ENCODE results near the gene COMMD2. TPM values are rescaled to one million over a fixed set of nuclear protein-coding genes. Genes with fewer than 3 reads are reported as not detected.

Gene COMMD2
- total RNA-seq, 1 donor from 2014 or later = 47.1 TPM

GRCh38 chr3:149751551-149751950, 738 bp downstream of the COMMD2 start:
- DNase-seq (ENCODE audit: low read depth) (no peak), FAIRE-seq (no peak)
- no peaks in the 10 kb centered on the region for H3K27me3 Mint-ChIP-seq (ENCODE audit: low read depth, unreplicated experiment)
- H3K27ac Mint-ChIP-seq (ENCODE audit: unreplicated experiment) = peak overlapping the region; percentile 94
- Histone ChIP-seq H4K20me1 (ENCODE audit: insufficient read depth, low read length) (no peaks in the 10 kb centered on the region), H3K9me3 (ENCODE audit: insufficient read depth, low read depth, low read length) (no peaks in the 10 kb centered on the region), H3K79me2 (ENCODE audit: insufficient read depth, low read length) (peaks cover 34% of the 10 kb centered on the region), H2AFZ (ENCODE audit: low read depth, low read length) (no peak overlapping the region), H3K4me1 (ENCODE audit: insufficient read depth, low read length) (peaks cover 5% of the 10 kb centered on the region), H3K4me3 (ENCODE audit: insufficient read depth, low read depth, low read length) (peak overlapping the region; percentile 95), H3K36me3 (ENCODE audit: insufficient read depth, low read length) (peaks cover 22% of the 10 kb centered on the region), H3K4me2 (ENCODE audit: low read length) (peak overlapping the region; percentile 87), H3K9ac (ENCODE audit: low read length) (peak overlapping the region; percentile 92), H3K27ac (ENCODE audit: low read depth, low read length) (no peak overlapping the region), H3K27me3 (ENCODE audit: insufficient read depth, low read length) (no peaks in the 10 kb centered on the region)
- H3K4me3 Mint-ChIP-seq (ENCODE audit: unreplicated experiment) = peak overlapping the region; percentile 96
- TF ChIP-seq CTCF (IDR thresholded peaks at IDR 0.05; ENCODE audit: insufficient read depth, low read depth, low read length) = no peak
- no peak for TF ChIP-seq EZH2 (IDR thresholded peaks at IDR 0.05; ENCODE audit: insufficient read depth, low read length)
- peaks cover 14% of the 10 kb centered on the region for H3K36me3 Mint-ChIP-seq (ENCODE audit: low read depth, unreplicated experiment)
- peaks cover 5% of the 10 kb centered on the region for H3K4me1 Mint-ChIP-seq (ENCODE audit: low read depth, unreplicated experiment)
- H3K9me3 Mint-ChIP-seq (ENCODE audit: unreplicated experiment) = no peaks in the 10 kb centered on the region

DNA sequence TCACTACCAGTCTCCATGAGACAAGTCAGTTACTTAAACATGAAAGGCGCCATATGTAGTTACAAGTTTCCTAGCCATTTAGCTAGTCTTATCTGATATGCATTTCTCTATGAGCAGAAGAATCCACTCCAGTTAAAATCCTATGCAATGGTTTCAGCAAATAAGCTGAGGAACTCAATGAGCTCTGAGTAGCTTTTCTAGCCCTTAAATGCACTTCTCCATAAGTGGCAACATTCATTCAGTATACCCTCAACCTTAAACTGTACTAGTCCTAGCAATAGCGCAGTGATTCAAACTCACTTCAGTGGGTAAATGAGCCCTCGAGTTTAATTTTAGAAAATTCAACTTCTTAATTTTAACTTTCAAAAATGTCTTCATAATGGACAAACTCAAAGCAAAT, 7.7 kb downstream of the COMMD2 start:
- Mint-ChIP-seq H3K27me3 (ENCODE audit: low read depth, unreplicated experiment) (no peaks in the 10 kb centered on the region), H3K27ac (ENCODE audit: unreplicated experiment) (no peak overlapping the region), H3K4me1 (ENCODE audit: low read depth, unreplicated experiment) (no peaks in the 10 kb centered on the region), H3K4me3 (ENCODE audit: unreplicated experiment) (no peak overlapping the region), H3K36me3 (ENCODE audit: low read depth, unreplicated experiment) (peaks cover 18% of the 10 kb centered on the region), H3K9me3 (ENCODE audit: unreplicated experiment) (no peaks in the 10 kb centered on the region)
- FAIRE-seq = no peak
- TF ChIP-seq EZH2 (IDR thresholded peaks at IDR 0.05; ENCODE audit: insufficient read depth, low read length) (no peak), CTCF (IDR thresholded peaks at IDR 0.05; ENCODE audit: insufficient read depth, low read depth, low read length) (no peak)
- no peaks in the 10 kb centered on the region for H3K9me3 ChIP-seq (ENCODE audit: insufficient read depth, low read depth, low read length)
- H3K4me2 ChIP-seq (ENCODE audit: low read length) = no peak overlapping the region
- no peak overlapping the region for H3K4me3 ChIP-seq (ENCODE audit: insufficient read depth, low read depth, low read length)
- H3K79me2 ChIP-seq (ENCODE audit: insufficient read depth, low read length) = peaks cover 13% of the 10 kb centered on the region
- H3K27ac ChIP-seq (ENCODE audit: low read depth, low read length) = no peak overlapping the region
- no peaks in the 10 kb centered on the region for H4K20me1 ChIP-seq (ENCODE audit: insufficient read depth, low read length)
- peaks cover 39% of the 10 kb centered on the region for H3K36me3 ChIP-seq (ENCODE audit: insufficient read depth, low read length)
- H3K27me3 ChIP-seq (ENCODE audit: insufficient read depth, low read length) = no peaks in the 10 kb centered on the region
- DNase-seq (ENCODE audit: low read depth) = no peak
- H3K9ac ChIP-seq (ENCODE audit: low read length) = no peak overlapping the region
- H2AFZ ChIP-seq (ENCODE audit: low read depth, low read length) = no peak overlapping the region
- H3K4me1 ChIP-seq (ENCODE audit: insufficient read depth, low read length) = no peaks in the 10 kb centered on the region

GRCh38 chr3:149744151-149744550, 8.1 kb downstream of the COMMD2 start:
- H3K4me1 ChIP-seq (ENCODE audit: insufficient read depth, low read length) = no peaks in the 10 kb centered on the region
- H2AFZ ChIP-seq (ENCODE audit: low read depth, low read length) = no peak overlapping the region
- no peaks in the 10 kb centered on the region for H4K20me1 ChIP-seq (ENCODE audit: insufficient read depth, low read length)
- H3K27ac ChIP-seq (ENCODE audit: low read depth, low read length) = no peak overlapping the region
- H3K79me2 ChIP-seq (ENCODE audit: insufficient read depth, low read length) = peaks cover 8% of the 10 kb centered on the region
- no peak overlapping the region for H3K27ac Mint-ChIP-seq (ENCODE audit: unreplicated experiment)
- TF ChIP-seq EZH2 (IDR thresholded peaks at IDR 0.05; ENCODE audit: insufficient read depth, low read length) (no peak), CTCF (IDR thresholded peaks at IDR 0.05; ENCODE audit: insufficient read depth, low read depth, low read length) (no peak)
- H3K27me3 Mint-ChIP-seq (ENCODE audit: low read depth, unreplicated experiment) = no peaks in the 10 kb centered on the region
- no peak overlapping the region for H3K4me3 Mint-ChIP-seq (ENCODE audit: unreplicated experiment)
- DNase-seq (ENCODE audit: low read depth) (no peak), FAIRE-seq (no peak)
- H3K36me3 ChIP-seq (ENCODE audit: insufficient read depth, low read length) = peaks cover 38% of the 10 kb centered on the region
- no peaks in the 10 kb centered on the region for H3K27me3 ChIP-seq (ENCODE audit: insufficient read depth, low read length)
- H3K9ac ChIP-seq (ENCODE audit: low read length) = no peak overlapping the region
- peaks cover 18% of the 10 kb centered on the region for H3K36me3 Mint-ChIP-seq (ENCODE audit: low read depth, unreplicated experiment)
- no peaks in the 10 kb centered on the region for H3K9me3 ChIP-seq (ENCODE audit: insufficient read depth, low read depth, low read length)
- peaks cover 2% of the 10 kb centered on the region for H3K4me1 Mint-ChIP-seq (ENCODE audit: low read depth, unreplicated experiment)
- H3K9me3 Mint-ChIP-seq (ENCODE audit: unreplicated experiment) = no peaks in the 10 kb centered on the region
- H3K4me3 ChIP-seq (ENCODE audit: insufficient read depth, low read depth, low read length) = no peak overlapping the region
- H3K4me2 ChIP-seq (ENCODE audit: low read length) = no peak overlapping the region

Measured in astrocyte (in vitro differentiated cells and primary cell).